Activated CD4-positive, alpha-beta T cell treated with anti-CD3 and anti-CD28 coated beads for 24 hours (primary cell): ENCODE measurements around the gene TGM2.

Experiments
- DNase-seq, 2 donors: peaks; one replicate each; pipeline ENCODE4 v3.0.0-alpha.2; 2020; ENCODE audit warnings: low read depth in 2 of 2

TGM2 gene

DNA sequence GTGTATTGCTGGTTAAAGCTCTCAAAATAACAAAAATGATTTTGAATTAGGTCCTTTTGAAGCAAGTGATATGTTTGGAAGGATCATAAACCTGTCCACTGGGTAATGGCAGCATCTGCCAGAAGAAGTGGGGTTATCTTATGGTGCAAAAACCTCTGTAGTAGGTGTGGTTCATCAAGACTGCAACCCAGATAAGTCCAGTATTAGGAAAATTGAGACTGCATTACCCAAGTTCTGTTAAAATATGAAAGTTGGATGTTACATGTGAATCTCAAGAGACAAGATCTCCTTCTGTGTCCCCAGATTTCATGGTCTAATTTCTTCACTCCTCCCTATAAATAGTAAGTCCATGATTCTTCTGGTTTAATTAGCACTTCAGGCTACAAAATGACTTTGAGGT lies 72.2 kb downstream of the TGM2 start:
- no peak for DNase-seq

DNA sequence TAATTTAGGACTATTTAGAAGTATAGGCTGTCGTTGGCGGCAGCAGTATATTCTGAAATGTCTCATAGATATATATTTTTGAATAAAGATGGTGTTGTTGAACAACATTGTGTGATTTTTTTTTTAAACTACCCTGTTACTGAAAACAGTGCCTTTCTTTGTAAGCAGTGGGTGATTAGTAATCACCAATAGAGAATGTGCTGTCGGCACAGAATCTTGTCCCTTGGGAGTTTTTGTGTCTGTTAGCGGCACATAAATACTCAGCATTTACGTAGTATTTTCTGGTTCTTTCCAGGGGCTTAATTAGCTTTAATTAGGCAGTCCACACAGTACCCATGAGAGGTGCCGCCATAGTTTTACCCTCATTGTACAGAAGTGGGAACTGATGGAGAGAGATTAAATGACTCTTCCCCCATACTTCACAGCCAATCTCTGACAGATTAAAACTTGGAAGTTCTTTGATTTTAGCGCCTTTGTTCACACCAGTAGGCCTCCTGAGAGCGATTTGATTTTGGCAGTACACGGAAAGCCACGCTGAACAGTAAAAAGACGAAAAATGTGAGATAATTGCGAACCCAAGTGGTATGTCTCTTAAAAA lies 72.7 kb downstream of the TGM2 start:
- no peak for DNase-seq

DNA sequence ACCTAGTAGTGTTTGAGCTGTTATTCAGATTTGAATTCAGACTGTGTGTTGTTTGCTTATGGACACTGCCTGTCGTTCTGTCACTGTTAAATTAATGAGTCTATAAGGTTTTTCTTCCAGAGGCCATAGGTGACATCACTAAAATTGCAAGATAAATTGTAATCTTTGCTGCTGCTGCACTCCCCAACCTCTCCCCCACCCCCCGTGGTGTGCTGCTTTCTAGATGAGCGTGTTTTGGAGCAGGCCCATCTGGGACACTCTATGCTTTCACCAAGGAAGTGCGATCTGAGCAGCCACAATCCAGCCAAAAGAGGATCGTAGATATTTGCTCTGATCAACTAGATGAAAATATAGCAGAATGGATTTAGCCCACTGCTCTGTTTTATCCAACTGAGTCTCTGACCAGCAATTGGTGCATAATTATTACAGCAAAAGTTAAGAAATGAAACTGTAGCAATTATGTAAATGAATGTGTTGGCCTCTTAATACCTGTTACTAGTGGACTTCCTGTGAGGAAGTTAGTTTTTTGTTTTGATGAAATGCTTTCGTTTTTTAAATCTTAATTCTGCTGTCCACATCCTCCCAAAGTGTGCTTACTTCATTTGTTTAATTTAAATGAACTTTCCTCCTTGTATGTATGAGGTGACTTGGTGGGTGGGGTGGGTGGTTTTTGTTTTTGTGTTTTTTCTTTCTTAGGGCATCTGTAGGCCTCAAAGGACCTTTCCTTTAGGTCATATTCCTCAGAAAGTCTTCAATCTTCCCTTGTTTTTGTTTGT lies 73.4 kb downstream of the TGM2 start:
- no peak for DNase-seq

DNA sequence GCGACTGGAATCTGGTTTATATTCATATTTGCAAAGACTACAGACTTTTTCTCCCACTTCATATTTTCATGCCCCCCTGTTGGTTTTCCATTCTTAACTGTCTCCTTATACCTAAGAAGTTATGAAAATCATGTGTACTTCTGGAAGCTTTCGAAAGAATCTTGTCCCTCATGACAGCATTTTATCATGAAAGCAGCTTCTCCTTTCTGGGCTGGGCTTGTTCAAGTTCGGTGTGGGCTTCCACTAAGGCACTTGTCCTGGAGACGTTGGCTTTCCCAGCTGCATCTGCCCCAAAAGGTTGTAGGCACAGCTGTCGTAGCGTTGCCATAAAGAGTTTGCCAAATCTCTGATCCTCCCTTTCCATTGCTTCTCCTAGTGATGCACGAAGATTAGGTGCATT lies 75.0 kb downstream of the TGM2 start:
- DNase-seq: no peak

DNA sequence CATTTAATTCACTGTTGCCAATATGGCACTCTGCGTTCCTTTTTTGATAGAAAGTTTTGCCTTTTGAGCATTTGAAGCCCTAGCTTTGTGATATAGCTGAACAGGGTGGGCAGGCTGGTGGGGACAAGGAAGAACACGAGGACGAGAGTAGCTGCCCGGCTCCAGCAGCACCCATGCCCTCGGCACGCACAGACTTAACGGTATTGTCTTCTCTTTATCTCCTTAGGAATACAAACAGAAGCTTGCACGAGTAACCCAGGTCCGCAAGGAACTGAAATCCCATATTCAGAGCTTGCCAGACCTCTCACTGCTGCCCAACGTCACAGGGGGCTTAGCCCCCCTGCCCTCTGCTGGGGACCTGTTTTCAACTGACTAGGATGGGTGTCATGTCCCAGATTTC lies 75.6 kb downstream of the TGM2 start:
- no peak for DNase-seq

DNA sequence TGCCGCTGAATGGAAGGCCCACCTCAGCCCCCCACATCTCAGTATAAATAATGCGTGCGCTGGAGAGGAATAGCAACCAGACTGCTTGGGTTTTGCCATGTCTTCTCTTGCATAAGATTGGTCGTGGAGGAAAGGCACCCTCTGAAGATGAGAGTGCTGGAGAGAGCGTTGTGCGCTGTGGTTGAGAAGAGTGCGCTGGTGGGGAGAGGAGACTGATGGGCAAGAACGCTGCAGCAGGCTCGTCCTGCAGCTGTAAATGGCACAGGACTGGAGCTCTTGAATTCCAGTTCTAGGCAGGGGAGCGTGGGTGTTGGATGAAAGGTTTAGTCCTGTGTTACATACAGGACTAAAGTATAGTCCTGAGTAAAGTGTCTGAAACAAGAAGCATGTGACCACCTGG lies 80.0 kb downstream of the TGM2 start:
- no peak for DNase-seq

DNA sequence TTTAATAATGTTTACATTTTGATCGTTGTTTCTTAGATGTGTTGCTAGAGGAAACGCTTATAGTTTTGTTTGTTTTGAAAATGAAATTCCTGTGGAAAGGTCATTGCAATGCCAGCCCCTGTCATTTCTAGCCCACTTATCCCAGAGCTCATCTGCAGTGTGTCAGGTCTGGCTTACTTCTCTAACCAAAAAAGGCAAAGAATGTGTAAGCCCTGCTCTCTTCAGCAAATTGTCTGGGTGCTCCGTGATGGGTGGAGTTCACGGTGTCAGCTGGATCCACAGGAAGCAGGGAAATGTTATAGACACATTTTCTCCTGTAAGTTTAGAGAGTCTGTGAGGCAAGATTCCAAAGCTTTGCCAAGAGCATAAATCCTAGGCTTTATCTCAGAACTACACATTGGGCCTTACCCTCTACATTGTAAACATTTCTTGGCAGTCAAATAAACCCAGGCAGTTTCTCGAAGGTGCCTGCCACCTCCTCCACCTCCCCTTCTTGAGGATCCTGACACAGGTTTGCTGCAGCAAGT lies 80.6 kb downstream of the TGM2 start:
- no peak for DNase-seq

DNA sequence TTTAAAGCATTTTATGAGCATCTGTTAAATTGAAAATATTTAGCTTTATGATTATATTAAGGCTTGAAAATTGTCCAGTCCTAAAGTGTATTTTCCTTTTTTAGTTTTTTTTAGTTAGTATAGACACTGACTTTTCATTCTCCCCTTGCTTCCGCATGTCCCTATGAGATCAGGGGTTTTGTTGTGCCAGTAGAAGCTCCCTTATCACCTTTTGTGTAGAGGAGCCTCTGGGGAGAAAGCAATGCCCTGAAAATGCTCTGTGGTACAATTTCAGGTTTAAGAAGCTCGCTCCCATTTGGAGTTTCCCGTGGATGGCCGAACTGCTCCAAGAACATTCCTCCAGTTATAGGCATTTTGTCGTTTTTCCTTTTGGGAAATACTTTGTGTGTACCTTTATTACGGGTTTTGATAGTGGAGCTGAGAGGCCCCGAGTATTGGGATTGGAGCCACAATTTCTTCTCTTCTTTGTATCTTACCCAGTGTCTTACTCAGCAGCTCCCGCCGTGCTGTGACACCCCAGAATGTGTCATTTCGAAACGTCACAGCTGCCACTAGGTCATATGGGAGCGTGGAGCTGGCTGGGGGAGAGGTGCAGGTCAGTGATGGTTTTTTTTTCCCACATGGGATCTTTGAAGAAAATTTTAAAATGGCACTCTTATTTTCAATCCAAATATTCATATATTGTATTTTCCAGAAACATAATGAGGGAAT lies 81.6 kb downstream of the TGM2 start:
- DNase-seq: no peak

DNA sequence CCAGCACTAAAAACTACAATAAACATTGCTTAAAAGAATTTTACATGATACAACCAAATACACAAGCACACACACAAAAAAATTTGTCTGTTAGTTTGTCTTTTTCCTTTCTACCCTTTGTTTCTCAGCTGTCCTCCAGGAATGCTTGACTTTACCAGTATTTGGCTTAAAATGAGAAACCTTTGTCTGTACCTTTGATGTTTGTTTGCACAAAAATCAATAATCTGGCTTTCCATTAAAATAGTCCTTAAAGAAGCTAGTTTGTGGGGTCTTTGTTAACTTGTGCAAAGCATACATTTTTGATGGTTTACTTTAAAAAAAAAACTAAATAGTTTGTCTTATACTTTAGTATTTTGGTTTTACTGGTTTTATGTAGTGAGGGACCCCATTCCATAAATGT lies 82.2 kb downstream of the TGM2 start:
- no peak for DNase-seq

DNA sequence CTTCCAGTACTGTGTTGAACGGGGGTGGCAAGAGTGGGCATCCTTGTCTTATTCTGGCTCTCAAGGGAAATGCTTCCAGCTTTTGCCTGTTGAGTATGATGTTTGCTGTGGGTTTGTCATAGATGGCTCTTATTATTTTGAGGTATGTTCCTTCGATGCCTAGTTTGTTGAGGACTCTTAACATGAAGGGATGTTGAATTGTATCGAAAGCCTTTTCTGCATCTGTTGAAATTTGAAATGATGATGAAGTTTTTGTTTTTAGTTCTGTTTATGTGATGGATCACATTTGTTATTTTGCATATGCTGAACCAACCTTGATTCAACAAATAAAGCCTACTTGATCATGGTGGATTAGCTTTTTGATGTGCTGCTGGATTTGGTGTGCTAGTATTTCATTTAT lies 83.5 kb downstream of the TGM2 start:
- DNase-seq: no peak

DNA sequence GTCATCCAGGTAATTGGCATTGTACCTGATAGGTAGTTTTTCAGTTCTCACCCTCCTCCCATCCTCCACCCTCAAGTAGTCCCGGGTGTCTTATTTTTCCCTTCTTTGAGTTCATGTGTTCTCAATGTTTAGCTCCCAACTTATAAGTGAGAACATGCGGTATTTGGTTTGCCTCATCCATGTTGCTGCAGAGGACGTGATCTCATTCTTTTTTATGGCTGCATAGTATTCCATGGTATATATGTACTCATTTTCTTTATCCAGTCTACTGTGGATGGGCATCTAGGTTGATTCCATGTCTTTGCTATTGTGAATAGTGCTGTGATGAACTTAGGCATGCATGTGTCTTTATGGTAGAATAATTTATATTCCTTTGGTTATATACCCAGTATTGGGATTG lies 85.7 kb downstream of the TGM2 start:
- no peak for DNase-seq

DNA sequence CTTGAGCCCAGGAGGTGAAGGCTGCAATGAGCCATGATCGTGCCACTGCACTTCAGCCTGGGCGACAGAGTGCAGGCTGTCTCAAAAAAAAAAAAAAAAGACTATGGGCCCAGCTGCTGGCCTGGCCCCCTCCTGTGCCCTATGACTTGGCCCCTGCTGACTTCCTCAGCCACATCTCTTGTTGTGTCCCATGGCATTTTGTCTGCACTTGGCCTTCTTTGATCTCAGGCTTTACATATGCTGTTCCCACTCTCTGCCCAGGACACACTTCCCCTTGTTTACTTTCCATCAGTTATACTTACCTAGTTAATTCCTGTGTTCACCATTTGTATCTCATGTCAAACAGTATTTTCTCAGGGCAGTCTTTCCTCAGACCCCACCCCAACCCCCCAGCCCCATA lies 87.0 kb downstream of the TGM2 start:
- no peak for DNase-seq
